Colonic mucosa (tissue), 4 donors: Measurements from ENCODE around the gene TMEM123. TPM values are rescaled to one million over a fixed set of nuclear protein-coding genes. Genes with fewer than 3 reads are reported as not detected.
"Not testable (repeated sequence)": the region's sequence is repeated elsewhere in the genome, so short reads cannot be mapped to it uniquely, and the experiment has no call there.

Source experiments
- DNase-seq: peaks from one replicate; pipeline ENCODE4 v3.0.0-alpha.2; 2020
- H3K27ac ChIP-seq: fragments of 200-600 bp; one replicate; pipeline ENCODE4 v1.8.0; 2021
- H3K27me3 ChIP-seq: fragments of 200-600 bp; one replicate; pipeline ENCODE4 v1.8.0; 2021
- H3K36me3 ChIP-seq: fragments of 200-600 bp; one replicate; pipeline ENCODE4 v1.8.0; 2021
- H3K4me1 ChIP-seq: fragments of 200-600 bp; one replicate; pipeline ENCODE4 v1.8.0; 2021; ENCODE audit warnings: mild to moderate bottlenecking
- H3K4me3 ChIP-seq: fragments of 200-600 bp; one replicate; pipeline ENCODE4 v1.8.0; 2021
- H3K9ac ChIP-seq, 2 donors: one replicate each; pipeline ENCODE4 v1.7.0; 2013; ENCODE audit warnings: control low read depth in 2 of 2, low read depth in 2 of 2, low read length in 2 of 2
- H3K9me3 ChIP-seq: fragments of 200-600 bp; one replicate; pipeline ENCODE4 v1.8.0; 2021
- CTCF ChIP-seq: fragments of 200-600 bp; IDR thresholded peaks from one replicate; pipeline ENCODE4 v1.8.0; 2022; ENCODE audit warnings: antibody characterized with exemption, mild to moderate bottlenecking
- intact Hi-C: fragments of 100-400 bp; cut with DNase I; formaldehyde crosslinking; loops from one replicate; pipeline ENCODE4 v1.14.1; 2022
- total RNA-seq, 2 donors: library from RNA; stranded (reverse); fragmentation: NEBNext Ultra II Directional in 1 of 2; extraction: Animal tissue kit (Norgen Biotek cat#: 25700) in 1 of 2; gene quantifications; one replicate each; pipeline ENCODE4 v1.2.1, GENCODE V29; 2021
- donor health status: healthy.
- donor health status: DM: no; HTN: no; CAD: no.
- donor health status: DM: no; HTN: no; CAD: no.

Gene TMEM123
- total RNA-seq, 2 donors from 2014 or later, result 126 to 175 TPM

DNA sequence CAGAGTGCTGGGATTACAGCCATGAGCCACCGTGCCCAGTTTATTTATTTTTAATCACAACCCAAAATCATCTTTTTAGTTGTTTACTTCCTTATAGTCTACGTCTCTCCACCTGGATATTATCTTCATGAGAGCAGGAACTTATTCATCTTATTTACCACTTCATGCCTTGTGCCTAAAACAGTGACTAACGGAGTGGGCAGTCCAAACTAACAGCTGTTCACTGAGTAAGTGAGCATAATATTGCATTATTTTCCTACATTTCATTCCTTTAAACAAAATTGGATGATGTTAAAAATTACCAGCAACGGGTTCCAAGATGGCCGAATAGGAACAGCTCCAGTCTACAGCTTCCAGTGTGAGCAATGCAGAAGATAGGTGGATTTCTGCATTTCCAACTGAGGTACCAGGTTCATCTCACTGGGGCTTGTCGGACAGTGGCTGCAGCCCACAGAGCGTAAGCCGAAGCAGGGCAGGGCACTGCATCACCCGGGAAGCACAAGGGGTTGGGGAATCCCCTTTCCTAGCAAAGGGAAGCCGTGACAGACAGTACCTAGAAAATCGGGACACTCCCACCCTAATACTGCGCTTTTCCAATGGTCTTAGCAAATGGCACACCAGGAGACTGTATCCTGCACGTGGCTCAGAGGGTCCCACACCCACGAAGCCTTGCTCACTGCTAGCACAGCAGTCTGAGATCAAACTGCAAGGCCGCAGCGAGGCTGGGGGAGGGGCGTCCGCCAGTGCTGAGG is 14.1 kb downstream of the TMEM123 start:
- no peak for DNase-seq
- no peaks in the 10 kb centered on the region for H3K27me3 ChIP-seq
- H3K9me3 ChIP-seq, result no peaks in the 10 kb centered on the region
- intact Hi-C loops, result no loop called here
- no peak overlapping the region for H3K4me3 ChIP-seq
- peaks cover 3% of the 10 kb centered on the region for H3K4me1 ChIP-seq
- H3K9ac ChIP-seq, result no peak overlapping the region
- no peak overlapping the region for H3K27ac ChIP-seq
- no peaks in the 10 kb centered on the region for H3K36me3 ChIP-seq
- no peak for TF ChIP-seq CTCF

DNA sequence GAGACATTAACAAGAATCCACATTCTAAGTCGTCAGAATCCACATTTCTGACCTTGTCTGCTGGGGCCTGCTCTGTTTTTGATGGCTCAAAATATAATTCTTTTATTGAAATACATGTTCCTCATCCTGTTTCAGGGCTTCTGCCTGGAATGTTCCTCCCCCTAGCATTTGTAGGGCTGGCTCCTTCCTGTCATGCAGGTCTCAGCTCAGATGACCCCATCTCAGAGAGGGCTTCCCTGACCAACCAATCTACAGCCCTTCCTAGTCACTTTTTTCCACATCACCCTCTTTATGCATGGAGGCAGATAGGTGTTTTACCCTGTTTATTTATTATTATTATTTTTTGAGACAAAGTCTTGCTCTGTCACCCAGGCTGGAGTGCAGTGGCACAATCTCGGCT is 14.8 kb downstream of the TMEM123 start:
- H3K36me3 ChIP-seq, result no peaks in the 10 kb centered on the region
- no peak for TF ChIP-seq CTCF
- H3K27me3 ChIP-seq, result no peaks in the 10 kb centered on the region
- DNase-seq, result no peak
- no peak overlapping the region for H3K9ac ChIP-seq
- H3K4me1 ChIP-seq, result no peaks in the 10 kb centered on the region
- no peaks in the 10 kb centered on the region for H3K9me3 ChIP-seq
- no peak overlapping the region for H3K27ac ChIP-seq
- intact Hi-C loops, result no loop called here
- H3K4me3 ChIP-seq, result no peak overlapping the region

- no peak for DNase-seq
- no peak overlapping the region for H3K9ac ChIP-seq
- H3K27ac ChIP-seq, result no peak overlapping the region
- H3K9me3 ChIP-seq, result no peaks in the 10 kb centered on the region
- H3K36me3 ChIP-seq, result no peaks in the 10 kb centered on the region
- no peaks in the 10 kb centered on the region for H3K4me1 ChIP-seq
- intact Hi-C loops, result no loop called here
- H3K27me3 ChIP-seq, result no peaks in the 10 kb centered on the region
- no peak for TF ChIP-seq CTCF
- no peak overlapping the region for H3K4me3 ChIP-seq
Measured at GRCh38 chr11:102436976-102437375, 15.6 kb downstream of the TMEM123 start.

DNA sequence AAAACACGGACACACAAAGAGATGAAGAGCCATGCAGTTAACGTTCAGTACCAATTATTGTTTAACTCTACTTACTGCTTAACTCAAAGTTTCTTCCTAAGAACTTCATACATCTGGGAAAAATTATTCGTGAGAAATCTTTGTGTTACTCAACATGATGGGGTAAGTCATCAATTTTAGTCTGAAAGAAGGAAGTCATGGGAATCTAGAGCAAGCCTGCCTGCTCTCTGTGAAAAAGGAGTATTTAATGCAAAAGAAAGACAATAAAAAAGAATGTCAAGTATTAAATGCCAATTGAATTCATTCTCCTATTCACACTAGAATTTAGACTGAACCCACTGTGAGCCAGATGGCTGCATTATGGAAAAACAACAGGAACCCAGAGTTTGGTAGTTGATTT is 16.0 kb downstream of the TMEM123 start:
- Histone ChIP-seq H3K27me3 (no peaks in the 10 kb centered on the region), H3K4me1 (no peaks in the 10 kb centered on the region), H3K4me3 (no peak overlapping the region), H3K36me3 (no peaks in the 10 kb centered on the region), H3K9me3 (no peaks in the 10 kb centered on the region), H3K9ac (no peak overlapping the region), H3K27ac (no peak overlapping the region)
- TF ChIP-seq CTCF, result no peak
- DNase-seq, result no peak
- intact Hi-C loops, result no loop called here

GRCh38 chr11:102435688-102436087 is 16.9 kb downstream of the TMEM123 start:
- Histone ChIP-seq H3K4me1 (no peaks in the 10 kb centered on the region), H3K4me3 (no peak overlapping the region), H3K9me3 (no peaks in the 10 kb centered on the region), H3K27ac (no peak overlapping the region), H3K27me3 (no peaks in the 10 kb centered on the region), H3K9ac (no peak overlapping the region), H3K36me3 (no peaks in the 10 kb centered on the region)
- no peak for TF ChIP-seq CTCF
- no peak for DNase-seq
- intact Hi-C loops, result no loop called here

DNA sequence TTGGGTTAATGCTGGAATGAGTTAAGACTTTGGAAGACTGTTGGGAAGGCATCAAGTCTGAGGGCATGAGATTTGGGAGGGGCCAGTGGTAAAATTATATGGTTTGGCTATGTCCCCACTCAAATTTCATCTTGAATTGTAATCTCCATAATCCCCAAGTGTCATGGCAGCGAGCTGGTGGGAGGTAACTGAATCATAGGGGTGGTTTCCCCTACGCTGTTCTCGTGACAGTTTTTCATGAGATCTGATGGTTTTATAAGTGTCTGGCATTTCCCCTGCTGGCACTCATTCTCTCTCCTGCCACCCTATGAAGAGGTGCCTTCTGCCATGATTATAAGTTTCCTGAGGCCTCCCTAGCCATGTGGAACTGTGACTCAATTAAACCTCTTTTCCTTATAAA is 19.0 kb downstream of the TMEM123 start:
- H3K36me3 ChIP-seq, DNase-seq, H3K27me3 ChIP-seq, H3K9ac ChIP-seq, H3K27ac ChIP-seq, H3K4me3 ChIP-seq, intact Hi-C loops, H3K9me3 ChIP-seq, H3K4me1 ChIP-seq: not testable (repeated sequence)

DNA sequence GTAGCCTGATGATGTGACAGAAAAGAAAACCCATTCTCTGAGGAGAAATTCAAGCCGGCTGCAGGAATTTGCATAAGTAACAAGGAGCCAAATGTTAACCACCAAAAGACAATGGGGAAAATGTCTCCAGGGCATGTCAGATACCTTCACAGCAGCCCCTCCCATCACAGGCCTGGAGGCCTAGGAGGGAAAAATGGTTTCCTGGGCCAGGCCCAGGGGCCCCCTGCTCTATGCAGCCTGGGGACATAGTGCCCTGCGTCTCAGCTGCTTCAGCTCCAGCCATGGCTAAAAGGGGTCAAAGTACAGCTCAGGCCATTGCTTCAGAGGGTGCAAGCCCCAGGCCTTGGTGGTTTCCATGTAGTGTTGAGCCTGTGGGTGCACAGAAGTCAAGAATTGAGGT is 20.0 kb downstream of the TMEM123 start:
- H3K9ac ChIP-seq, intact Hi-C loops, DNase-seq, H3K27ac ChIP-seq, H3K27me3 ChIP-seq, H3K4me1 ChIP-seq, H3K36me3 ChIP-seq, H3K9me3 ChIP-seq, H3K4me3 ChIP-seq: not testable (repeated sequence)
